GM21619 (cell line): ENCODE results near the gene KIF22.
"Not testable (repeated sequence)": the region's sequence is repeated elsewhere in the genome, so short reads cannot be mapped to it uniquely, and the experiment has no call there.

Experiments used
- ATAC-seq: cut with Tn5 transposase; IDR thresholded peaks from one replicate; pipeline ENCODE4 v1.9.1; 2021; ENCODE audit not compliant: unreplicated experiment

KIF22 gene

GRCh38 chr16:29793153-29793552, 2.6 kb downstream of the KIF22 start:
- ATAC-seq = not testable (repeated sequence)

DNA sequence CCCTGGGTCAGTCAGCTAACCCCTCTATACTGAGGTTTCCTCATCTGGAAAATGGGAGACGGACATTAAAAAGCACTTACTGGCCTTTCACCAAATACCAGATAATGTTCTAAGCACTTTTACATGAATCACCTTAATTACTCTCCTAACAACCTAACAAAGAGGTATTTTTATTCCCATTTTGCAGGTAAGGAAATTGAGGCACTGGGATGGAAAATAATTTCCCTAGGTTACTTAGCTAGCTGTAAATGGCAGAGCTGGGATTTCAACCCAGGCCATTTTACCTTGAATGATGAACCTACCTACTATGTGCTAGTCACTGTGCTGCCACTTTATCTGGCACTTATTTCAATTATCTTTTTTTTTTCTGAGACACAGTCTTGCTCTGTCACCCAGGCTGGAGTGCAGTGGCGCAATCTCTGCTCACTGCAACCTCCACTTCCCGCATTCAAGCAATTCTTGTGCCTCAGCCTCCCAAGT, 3.7 kb downstream of the KIF22 start:
- no peak for ATAC-seq

- no peak for ATAC-seq
These were observed 11.9 kb downstream of the KIF22 start for GRCh38 chr16:29802416-29802935.

DNA sequence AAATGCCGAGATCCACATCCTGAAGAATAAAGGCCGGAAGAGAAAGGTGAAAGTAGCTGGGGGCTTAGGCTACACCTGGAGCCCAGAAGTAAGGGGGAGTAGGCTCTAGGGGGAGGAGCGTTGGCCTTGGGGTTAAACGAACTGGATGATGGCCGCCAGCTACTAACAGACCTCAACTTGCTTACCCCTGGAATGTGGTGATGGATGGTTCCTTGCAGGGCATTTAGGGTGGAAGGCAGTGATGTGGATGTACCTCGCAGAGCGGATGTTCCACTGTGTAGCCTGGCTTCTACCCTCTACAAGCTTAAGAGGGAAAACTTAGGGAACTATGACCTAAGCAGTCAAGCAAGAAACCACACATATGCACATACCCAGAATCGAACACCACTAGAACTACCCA, 13.5 kb downstream of the KIF22 start:
- ATAC-seq = no peak

DNA sequence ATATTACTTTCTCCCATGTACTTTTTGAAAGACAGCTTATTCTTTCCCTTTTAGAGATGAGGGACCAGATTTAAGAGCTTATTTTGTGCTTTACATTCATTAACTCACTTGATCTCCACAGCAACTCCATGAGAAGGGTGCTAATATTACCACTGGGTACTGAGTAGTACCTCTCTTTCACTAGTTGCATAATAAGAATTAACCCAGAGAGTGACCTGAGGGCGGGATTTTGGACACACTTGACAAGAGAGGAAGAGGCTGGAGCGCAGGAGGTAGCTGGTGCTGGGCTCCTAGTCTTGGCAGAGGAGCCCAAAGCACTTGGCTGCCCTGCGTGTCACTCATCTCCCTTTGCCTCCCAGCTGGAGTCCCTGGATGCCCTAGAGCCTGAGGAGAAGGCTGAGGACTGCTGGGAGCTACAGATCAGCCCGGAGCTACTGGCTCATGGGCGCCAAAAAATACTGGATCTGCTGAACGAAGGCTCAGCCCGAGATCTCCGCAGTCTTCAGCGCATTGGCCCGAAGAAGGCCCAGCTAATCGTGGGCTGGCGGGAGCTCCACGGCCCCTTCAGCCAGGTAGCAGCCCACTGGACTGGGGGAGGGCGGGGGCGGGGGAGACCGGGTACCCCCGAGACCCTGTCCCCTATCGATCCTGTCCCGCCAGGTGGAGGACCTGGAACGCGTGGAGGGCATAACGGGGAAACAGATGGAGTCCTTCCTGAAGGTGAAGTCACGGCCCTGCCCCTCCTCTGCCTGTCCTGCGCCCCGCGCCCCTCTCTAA, 14.1 kb downstream of the KIF22 start:
- no peak for ATAC-seq

DNA sequence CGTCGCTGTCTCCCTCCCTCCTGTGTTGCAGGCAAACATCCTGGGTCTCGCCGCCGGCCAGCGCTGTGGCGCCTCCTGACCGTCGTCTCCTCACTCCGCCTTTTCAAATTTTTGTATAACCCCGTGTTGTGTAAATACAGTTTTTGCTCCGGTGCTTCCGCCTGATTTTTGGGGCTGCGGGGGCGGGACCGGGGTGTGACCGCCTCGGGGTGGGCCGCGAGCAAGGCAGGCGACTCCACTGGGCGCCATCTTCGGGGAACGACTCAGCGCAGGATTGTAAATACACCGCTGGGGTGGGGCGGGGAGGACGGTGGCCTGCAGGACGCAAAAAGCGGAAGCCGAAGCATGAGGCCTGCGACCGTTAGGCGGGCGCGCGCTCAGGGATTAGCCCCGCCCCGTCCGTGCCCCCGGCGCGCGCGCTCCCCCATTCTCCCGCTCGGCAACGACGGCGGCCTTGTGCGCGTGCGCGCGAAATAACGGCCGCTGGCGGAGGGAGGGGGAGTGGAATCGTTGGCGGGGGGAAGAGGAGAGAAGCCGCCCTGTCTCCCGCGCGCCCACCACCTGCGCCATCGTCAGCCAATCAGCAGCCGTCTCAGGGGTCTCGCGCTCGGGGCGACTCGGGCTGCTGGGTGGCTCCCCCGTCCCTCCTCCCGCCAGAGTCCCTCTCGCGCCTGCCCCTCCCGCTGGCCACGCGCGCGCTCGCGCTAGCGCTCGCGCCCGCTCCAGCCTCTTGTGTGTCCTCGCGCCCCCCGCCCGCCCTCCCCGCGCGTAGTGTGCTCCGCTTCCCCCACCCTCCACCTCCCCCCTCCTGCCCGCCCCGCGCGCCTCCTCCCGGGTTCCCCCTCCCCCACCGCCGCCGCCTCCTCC, 14.9 kb downstream of the KIF22 start:
- peak; percentile 49 for ATAC-seq

GRCh38 chr16:29806099-29806579, 15.6 kb downstream of the KIF22 start, which contains the start of gene MAZ:
TSS of gene MAZ (plus strand) at chr16:29806529. CDS start at chr16:29806702, 173 bp downstream.
- ATAC-seq = no peak

DNA sequence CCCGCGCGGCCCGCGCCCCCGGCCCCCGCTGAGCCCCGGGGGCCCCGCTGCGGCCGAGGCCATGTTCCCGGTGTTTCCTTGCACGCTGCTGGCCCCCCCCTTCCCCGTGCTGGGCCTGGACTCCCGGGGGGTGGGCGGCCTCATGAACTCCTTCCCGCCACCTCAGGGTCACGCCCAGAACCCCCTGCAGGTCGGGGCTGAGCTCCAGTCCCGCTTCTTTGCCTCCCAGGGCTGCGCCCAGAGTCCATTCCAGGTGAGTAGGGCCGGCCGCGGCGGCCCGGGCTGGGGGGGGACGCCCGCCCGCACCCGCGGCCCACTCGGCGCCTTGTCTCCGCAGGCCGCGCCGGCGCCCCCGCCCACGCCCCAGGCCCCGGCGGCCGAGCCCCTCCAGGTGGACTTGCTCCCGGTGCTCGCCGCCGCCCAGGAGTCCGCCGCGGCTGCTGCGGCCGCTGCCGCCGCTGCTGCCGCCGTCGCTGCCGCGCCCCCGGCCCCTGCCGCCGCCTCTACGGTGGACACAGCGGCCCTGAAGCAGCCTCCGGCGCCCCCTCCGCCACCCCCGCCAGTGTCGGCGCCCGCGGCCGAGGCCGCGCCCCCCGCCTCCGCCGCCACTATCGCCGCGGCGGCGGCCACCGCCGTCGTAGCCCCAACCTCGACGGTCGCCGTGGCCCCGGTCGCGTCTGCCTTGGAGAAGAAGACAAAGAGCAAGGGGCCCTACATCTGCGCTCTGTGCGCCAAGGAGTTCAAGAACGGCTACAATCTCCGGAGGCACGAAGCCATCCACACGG, 16.3 kb downstream of the KIF22 start:
- no peak for ATAC-seq

- ATAC-seq = peak; percentile 17
These were observed 17.1 kb downstream of the KIF22 start for GRCh38 chr16:29807426-29808218.

DNA sequence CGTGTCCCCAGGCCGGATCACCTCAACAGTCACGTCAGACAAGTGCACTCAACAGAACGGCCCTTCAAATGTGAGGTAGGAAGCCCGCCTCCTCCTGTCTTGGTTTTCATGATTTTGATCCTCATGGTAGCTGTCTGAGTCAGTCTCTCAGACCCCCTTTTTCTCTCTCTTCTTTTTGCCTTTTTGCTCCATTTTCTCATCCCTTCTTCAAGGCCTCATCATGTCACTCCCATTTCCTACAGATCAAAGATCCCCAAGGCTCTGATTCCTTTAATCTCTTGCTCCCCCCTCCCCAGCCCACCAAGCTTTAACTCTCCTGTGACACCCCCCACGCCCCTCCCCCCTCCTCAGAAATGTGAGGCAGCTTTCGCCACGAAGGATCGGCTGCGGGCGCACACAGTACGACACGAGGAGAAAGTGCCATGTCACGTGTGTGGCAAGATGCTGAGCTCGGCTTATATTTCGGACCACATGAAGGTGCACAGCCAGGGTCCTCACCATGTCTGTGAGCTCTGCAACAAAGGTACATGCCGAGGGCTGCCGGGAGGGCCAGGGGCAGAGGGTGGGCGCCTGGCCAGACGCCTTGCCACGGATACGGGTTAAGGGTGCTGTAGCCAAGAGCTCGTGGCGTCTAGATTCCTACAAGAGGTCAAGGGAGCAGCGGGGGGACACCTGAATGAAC, 17.8 kb downstream of the KIF22 start:
- no peak for ATAC-seq

DNA sequence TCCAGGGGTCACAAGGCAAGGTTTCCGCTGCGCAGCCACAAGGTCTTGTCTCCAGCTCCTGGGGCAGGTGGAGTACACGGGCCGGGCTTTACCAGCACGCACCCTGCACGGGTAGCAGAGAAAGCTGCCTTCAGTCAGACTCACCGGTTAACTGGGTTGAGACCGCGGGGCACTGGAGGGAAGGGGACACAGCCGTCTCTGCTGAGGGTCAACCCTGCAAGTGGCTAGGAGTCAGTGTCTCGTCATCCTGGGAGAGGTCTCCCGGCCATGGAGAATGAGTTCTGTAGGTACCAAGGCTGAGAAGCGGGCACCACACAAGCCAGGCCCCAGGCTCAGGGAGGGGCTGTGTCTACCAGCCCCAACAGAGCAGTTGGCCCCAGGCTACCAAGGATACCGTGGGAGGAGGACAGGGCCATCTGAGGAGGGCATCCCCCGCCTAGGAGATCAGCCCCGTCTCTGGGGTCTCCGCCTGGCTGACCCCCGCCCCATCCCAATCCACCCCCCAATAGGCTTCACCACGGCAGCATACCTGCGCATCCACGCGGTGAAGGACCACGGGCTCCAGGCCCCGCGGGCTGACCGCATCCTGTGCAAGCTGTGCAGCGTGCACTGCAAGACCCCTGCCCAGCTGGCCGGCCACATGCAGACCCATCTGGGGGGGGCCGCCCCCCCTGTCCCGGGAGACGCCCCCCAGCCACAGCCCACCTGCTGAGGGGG, 18.6 kb downstream of the KIF22 start:
- ATAC-seq = no peak

- no peak for ATAC-seq
These were observed 19.5 kb downstream of the KIF22 start for GRCh38 chr16:29809850-29810698.

- ATAC-seq = no peak
These were observed 20.2 kb downstream of the KIF22 start for GRCh38 chr16:29810699-29811169.

DNA sequence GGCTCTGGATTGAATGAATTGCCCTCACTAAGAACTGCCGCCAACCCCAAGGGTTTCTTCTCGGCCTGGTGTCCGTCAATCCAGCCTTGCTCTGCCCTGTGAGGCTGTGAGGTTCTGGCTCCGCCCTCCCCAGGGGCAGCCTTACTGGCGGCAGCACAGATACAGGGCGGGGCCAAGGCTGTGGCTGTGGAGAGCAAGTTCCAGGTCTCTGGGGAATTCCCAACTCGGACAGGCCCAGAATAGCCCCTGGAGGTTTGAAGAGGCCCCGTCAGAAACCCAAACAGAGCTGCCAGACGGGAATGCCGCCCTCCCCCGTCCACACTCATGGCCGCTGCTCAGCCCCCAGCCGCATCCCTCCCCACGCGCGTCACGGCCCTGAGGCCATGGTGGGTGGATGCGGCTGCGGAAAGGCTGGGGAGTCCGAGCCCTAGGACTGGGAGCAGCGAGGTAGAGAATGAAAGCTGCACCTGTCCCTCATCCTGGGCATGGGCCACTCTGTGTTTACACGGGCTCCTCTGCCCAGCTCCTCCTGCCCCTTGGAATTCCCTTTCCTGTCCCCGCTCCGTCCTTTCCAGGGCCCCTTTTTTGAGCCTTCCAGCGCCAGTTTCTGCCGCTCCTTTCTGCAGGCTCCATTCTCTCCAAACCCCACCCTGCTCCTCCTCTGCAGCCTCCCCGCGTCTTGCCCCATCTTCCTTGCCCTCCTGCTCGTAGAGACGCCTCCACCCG, 20.8 kb downstream of the KIF22 start:
- ATAC-seq = no peak

- no peak for ATAC-seq
These were observed 21.5 kb downstream of the KIF22 start, which contains the start of gene PRRT2 for GRCh38 chr16:29811896-29812665. TSS of gene PRRT2 (plus strand) at chr16:29812193. CDS start at chr16:29813055, 862 bp downstream.
